ENCODE results near the gene FBXW5. TPM values are rescaled to one million over a fixed set of nuclear protein-coding genes. Genes with fewer than 3 reads are reported as not detected.

FBXW5 gene
- total RNA-seq, 1 donor from 2014 or later, result 81.5 TPM

DNA sequence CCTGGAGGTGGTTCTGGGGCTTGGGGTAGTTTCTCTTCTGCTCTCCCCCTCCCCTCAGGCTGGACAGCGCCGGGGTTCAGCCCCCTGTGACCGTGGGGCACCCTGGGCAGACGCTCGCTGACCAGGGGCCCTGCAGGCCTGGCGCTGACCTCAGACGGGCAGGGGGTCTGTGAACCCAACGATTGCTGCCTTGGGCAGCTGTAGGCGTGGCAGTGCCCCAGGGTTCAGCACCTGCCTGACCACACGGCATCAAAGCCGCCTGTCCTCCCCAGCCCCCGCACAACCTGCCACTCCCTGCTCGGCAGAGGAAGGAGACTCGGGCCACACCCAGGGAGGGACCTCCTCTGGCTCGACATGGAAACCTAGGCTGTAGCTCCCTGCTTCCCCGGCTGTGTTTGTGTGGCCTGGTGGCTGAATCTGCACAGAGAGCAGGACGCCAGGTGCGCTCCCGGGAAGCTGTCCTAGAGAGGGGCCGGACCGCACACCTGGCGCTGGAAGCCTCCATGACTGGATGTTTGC lies 19.7 kb upstream of the FBXW5 start:
- intact Hi-C loops (cut with micrococcal nuclease), result no loop called here
- DNase-seq (no peak), ATAC-seq (ENCODE audit: low read depth) (no peak)
- Mint-ChIP-seq H3K27me3 (peaks cover 9% of the 10 kb centered on the region), H3K4me1 (peaks cover 9% of the 10 kb centered on the region), H3K27ac (no peak overlapping the region), H3K4me3 (no peak overlapping the region), H3K9me3 (no peaks in the 10 kb centered on the region), H3K36me3 (ENCODE audit: low read depth) (no peaks in the 10 kb centered on the region)
- ChIA-PET POLR2A (no interaction called here), CTCF (no interaction called here)
- TF ChIP-seq, protein P1, sequence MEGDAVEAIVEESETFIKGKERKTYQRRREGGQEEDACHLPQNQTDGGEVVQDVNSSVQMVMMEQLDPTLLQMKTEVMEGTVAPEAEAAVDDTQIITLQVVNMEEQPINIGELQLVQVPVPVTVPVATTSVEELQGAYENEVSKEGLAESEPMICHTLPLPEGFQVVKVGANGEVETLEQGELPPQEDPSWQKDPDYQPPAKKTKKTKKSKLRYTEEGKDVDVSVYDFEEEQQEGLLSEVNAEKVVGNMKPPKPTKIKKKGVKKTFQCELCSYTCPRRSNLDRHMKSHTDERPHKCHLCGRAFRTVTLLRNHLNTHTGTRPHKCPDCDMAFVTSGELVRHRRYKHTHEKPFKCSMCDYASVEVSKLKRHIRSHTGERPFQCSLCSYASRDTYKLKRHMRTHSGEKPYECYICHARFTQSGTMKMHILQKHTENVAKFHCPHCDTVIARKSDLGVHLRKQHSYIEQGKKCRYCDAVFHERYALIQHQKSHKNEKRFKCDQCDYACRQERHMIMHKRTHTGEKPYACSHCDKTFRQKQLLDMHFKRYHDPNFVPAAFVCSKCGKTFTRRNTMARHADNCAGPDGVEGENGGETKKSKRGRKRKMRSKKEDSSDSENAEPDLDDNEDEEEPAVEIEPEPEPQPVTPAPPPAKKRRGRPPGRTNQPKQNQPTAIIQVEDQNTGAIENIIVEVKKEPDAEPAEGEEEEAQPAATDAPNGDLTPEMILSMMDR (IDR thresholded peaks at IDR 0.05), result no peak

GRCh38 chr9:136963751-136964150 lies 19.2 kb upstream of the FBXW5 start:
- Mint-ChIP-seq H3K27ac (no peak overlapping the region), H3K4me3 (no peak overlapping the region), H3K27me3 (peaks cover 9% of the 10 kb centered on the region), H3K9me3 (no peaks in the 10 kb centered on the region), H3K36me3 (ENCODE audit: low read depth) (no peaks in the 10 kb centered on the region), H3K4me1 (peaks cover 9% of the 10 kb centered on the region)
- no peak for DNase-seq
- TF ChIP-seq, protein P1 (IDR thresholded peaks at IDR 0.05), result no peak
- ATAC-seq (ENCODE audit: low read depth), result no peak
- POLR2A ChIA-PET, result no interaction called here
- intact Hi-C loops (cut with micrococcal nuclease), result no loop called here
- CTCF ChIA-PET, result no interaction called here

DNA sequence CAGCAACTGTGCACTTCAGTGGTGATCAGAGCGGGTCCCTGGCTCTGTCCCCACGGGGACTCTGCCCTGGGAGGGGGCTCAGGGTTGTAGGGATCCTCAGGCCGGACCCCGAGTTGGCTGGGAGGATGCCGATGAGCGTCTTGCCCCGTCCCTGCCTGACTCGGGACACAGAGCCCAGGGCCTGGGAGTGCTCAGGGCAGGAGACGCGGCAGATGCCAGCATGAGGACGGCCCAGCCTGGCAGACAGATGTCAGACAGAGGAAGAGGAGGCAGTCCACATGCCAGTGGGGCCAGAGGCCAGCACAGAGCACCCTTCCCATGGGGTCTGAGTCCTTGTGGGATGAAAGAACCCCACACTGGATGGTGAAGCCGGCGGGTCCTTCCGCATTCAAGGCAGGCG lies 18.8 kb upstream of the FBXW5 start:
- DNase-seq (no peak), ATAC-seq (ENCODE audit: low read depth) (no peak)
- TF ChIP-seq, protein P1 (IDR thresholded peaks at IDR 0.05), result no peak
- POLR2A ChIA-PET, result no interaction called here
- Mint-ChIP-seq H3K4me3 (no peak overlapping the region), H3K36me3 (ENCODE audit: low read depth) (no peaks in the 10 kb centered on the region), H3K27ac (no peak overlapping the region), H3K4me1 (peaks cover 9% of the 10 kb centered on the region), H3K9me3 (no peaks in the 10 kb centered on the region), H3K27me3 (peaks cover 9% of the 10 kb centered on the region)
- intact Hi-C loops (cut with micrococcal nuclease), result no loop called here
- CTCF ChIA-PET, result no interaction called here

DNA sequence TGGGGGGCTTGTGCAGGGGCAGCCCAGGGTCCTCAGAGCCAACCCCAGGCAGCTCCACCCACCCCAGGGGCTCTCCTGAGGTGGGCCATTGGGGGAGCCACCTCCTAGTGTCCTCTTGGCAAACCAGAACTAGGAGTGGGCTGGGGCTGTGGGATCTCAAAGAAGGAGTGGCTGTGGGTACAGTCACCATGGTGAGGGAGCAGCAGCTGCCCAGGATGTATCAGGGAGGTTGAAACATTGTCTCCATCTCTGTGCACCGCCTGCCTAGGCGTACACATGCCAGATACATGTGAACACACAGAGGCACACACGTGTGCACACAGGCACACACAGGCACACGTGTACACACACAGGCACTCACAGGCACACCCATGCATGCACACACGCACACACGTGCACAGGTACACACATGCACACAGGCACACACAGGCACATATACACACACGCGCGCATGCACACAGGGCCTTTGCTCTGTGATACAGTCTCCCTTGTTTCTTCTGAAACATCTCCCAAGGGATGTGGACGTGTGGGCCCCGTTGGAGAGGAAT lies 18.2 kb upstream of the FBXW5 start:
- intact Hi-C loops (cut with micrococcal nuclease), result no loop called here
- ATAC-seq (ENCODE audit: low read depth) (no peak), DNase-seq (no peak)
- Mint-ChIP-seq H3K9me3 (no peaks in the 10 kb centered on the region), H3K4me1 (peaks cover 9% of the 10 kb centered on the region), H3K4me3 (no peak overlapping the region), H3K27ac (no peak overlapping the region), H3K27me3 (peaks cover 11% of the 10 kb centered on the region), H3K36me3 (ENCODE audit: low read depth) (no peaks in the 10 kb centered on the region)
- ChIA-PET CTCF (no interaction called here), POLR2A (no interaction called here)
- TF ChIP-seq, protein P1 (IDR thresholded peaks at IDR 0.05), result no peak

DNA sequence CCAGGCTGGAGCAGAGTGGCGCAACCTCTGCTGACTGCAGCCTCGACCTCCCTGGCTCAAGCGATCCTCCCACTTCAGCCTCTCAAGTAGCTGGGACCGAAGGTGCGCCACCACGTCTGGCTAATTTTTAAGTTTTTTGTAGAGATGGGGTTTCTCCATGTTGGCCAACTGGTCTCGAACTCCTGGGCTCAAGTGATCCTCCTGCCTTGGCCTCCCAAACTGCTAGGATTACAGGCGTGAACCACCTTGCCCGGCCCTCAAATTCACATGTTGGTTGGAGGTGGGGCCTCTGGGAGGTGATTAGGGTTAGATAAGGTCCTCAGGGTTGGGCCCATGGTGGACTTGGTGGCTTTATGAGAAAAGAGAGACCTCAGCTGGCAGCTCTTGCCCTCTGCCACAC lies 17.6 kb upstream of the FBXW5 start:
- H3K27me3 Mint-ChIP-seq, result peaks cover 11% of the 10 kb centered on the region
- peaks cover 9% of the 10 kb centered on the region for H3K4me1 Mint-ChIP-seq
- POLR2A ChIA-PET, result no interaction called here
- no peak for ATAC-seq (ENCODE audit: low read depth)
- TF ChIP-seq, protein P1 (IDR thresholded peaks at IDR 0.05), result no peak
- DNase-seq, result no peak
- no peaks in the 10 kb centered on the region for H3K9me3 Mint-ChIP-seq
- H3K27ac Mint-ChIP-seq, result no peak overlapping the region
- no peaks in the 10 kb centered on the region for H3K36me3 Mint-ChIP-seq (ENCODE audit: low read depth)
- CTCF ChIA-PET, result no interaction called here
- intact Hi-C loops (cut with micrococcal nuclease), result no loop called here
- no peak overlapping the region for H3K4me3 Mint-ChIP-seq
